ENCODE results near the gene TMEM163.

TMEM163 gene

DNA sequence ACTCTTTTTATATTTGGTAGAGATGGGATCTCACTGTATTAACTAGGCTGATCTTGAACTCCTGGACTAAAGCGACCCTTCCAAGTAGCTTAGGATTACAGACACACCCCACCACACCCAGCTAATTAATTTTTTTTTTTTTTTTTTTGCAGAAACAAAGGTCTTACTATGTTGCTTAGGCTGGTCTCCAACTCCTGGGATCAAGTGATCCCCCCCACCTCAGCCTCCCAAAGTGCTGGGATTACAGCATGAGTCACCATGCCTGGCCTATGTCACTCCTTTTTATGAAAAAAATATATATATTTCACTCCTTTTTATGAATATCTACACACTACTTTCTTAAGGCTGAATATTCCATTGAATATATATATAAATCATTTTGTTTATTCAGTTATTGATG is 302.2 kb downstream of the TMEM163 start:
- DNase-seq (ENCODE audit: low read depth) = no peak
- TF ChIP-seq, protein P1, sequence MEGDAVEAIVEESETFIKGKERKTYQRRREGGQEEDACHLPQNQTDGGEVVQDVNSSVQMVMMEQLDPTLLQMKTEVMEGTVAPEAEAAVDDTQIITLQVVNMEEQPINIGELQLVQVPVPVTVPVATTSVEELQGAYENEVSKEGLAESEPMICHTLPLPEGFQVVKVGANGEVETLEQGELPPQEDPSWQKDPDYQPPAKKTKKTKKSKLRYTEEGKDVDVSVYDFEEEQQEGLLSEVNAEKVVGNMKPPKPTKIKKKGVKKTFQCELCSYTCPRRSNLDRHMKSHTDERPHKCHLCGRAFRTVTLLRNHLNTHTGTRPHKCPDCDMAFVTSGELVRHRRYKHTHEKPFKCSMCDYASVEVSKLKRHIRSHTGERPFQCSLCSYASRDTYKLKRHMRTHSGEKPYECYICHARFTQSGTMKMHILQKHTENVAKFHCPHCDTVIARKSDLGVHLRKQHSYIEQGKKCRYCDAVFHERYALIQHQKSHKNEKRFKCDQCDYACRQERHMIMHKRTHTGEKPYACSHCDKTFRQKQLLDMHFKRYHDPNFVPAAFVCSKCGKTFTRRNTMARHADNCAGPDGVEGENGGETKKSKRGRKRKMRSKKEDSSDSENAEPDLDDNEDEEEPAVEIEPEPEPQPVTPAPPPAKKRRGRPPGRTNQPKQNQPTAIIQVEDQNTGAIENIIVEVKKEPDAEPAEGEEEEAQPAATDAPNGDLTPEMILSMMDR (IDR thresholded peaks at IDR 0.05; ENCODE audit: low read depth, low read length, missing control alignments) = no peak
- no peak overlapping the region for H3K4me3 ChIP-seq (ENCODE audit: low read depth, low read length)

DNA sequence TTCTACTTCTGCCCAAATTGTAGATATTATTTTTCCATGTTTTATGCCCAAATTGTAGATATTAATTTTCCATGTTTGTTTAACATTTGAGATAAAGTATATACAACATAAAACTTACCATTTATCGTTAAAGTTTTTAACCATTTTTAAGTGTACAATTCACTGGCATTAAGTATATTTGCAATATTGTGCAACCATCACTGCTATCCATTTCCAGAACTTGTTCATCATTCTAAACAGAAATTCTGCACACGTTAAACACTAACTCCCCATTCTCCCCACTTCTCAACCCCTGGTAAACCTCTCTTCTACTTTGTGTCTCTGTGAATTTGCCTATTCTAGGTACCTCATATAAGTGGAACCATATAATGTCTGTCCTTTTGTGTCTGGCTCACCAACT is 302.8 kb downstream of the TMEM163 start:
- no peak for DNase-seq (ENCODE audit: low read depth)
- TF ChIP-seq, protein P1 (IDR thresholded peaks at IDR 0.05; ENCODE audit: low read depth, low read length, missing control alignments) = no peak
- H3K4me3 ChIP-seq (ENCODE audit: low read depth, low read length) = no peak overlapping the region

GRCh38 chr2:134413912-134414311 is 304.9 kb downstream of the TMEM163 start:
- no peak for DNase-seq (ENCODE audit: low read depth)
- H3K4me3 ChIP-seq (ENCODE audit: low read depth, low read length) = no peak overlapping the region
- TF ChIP-seq, protein P1 (IDR thresholded peaks at IDR 0.05; ENCODE audit: low read depth, low read length, missing control alignments) = no peak

GRCh38 chr2:134413430-134413829 is 305.4 kb downstream of the TMEM163 start:
- TF ChIP-seq, protein P1 (IDR thresholded peaks at IDR 0.05; ENCODE audit: low read depth, low read length, missing control alignments) = no peak
- H3K4me3 ChIP-seq (ENCODE audit: low read depth, low read length) = no peak overlapping the region
- DNase-seq (ENCODE audit: low read depth) = no peak

DNA sequence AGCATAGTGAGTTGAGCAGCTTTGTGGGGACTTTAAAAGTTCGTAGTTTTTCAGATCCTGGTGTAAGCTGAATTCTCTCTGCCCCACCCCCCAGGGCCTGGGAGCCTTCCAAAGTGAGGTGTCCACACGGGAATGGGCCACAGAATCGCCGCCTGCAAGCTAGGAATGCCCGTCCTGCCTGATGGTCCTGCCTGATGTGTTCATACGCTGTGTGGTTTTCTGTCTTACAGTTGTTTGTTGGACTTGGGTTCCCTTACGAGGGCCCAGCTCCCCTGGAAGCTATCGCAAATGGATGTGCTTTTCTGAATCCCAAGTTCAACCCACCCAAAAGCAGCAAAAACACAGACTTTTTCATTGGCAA is 306.2 kb downstream of the TMEM163 start:
- TF ChIP-seq, protein P1 (IDR thresholded peaks at IDR 0.05; ENCODE audit: low read depth, low read length, missing control alignments) = no peak
- H3K4me3 ChIP-seq (ENCODE audit: low read depth, low read length) = no peak overlapping the region
- no peak for DNase-seq (ENCODE audit: low read depth)

DNA sequence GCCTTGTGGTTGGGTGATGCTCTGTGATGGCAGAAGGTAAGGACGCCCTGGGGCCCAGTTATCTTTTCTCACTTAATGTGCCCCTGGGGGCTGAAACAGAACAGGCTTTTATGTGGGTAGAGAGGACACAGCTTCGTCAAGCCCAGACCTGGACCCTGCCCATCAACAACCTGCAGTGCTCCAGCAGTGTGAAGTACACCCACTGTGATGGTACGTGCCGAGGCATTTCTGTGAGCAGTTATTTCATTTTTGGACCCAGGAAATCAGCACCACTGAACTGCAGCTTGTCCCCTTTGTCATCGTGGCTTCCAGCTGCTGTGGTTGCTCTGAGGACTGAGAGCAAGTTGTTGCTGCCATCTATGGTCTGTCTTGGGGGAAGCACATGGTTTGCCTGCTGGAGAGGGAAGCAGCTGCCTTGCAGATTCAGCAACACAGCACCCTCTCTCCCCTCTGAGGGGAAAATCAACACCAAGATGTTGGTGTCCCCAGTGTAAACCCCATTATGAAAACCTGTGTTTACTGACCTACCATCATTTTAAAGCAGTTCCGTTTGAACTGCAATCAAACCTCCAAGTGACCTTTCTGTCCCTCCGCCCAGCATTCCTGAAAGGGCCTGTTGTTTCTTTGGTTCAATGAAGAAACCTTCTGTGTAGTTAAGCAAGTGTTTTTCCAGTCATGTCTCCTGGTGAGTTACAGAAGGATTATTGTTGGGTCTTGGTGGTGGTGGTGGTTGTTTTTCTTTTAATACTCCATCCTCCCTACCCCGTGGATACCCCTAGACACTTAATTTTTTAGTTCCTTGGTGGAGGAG is 306.8 kb downstream of the TMEM163 start:
- TF ChIP-seq, protein P1 (IDR thresholded peaks at IDR 0.05; ENCODE audit: low read depth, low read length, missing control alignments) = peak; percentile 89
- H3K4me3 ChIP-seq (ENCODE audit: low read depth, low read length) = no peak overlapping the region
- peak; percentile 83 for DNase-seq (ENCODE audit: low read depth)

DNA sequence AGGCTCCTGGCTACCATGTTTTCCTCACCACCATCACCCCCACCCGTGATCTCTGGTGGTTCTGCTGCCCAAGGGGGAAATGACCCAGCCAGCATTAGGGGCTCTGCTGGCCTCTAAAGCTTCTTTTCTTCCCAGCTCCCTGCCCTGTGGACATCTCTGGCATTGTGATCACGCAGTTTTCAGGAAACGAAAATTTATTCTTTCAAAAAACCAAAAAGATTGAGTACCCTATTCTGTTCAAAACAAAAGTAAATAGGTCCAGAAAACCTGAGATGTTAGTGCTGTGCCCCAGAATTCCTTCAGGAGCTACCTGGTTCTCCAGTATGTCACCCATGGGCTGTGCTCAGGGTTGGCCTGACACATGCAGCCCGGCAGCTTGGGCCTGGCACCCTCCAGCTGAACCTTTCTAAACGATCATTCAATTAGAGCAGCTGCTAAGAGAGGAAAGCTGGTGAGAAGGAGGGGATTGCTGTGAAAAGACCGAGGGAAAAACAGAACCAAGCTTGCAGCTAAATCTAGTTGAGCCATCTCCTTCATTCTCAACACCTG is 307.4 kb downstream of the TMEM163 start:
- no peak for DNase-seq (ENCODE audit: low read depth)
- H3K4me3 ChIP-seq (ENCODE audit: low read depth, low read length) = no peak overlapping the region
- TF ChIP-seq, protein P1 (IDR thresholded peaks at IDR 0.05; ENCODE audit: low read depth, low read length, missing control alignments) = no peak

Data from GM12864 (cell line).